H7 (cell line): Measurements from ENCODE around the gene FANCE. TPM values are rescaled to one million over a fixed set of nuclear protein-coding genes. Genes with fewer than 3 reads are reported as not detected.

Experiments used
- DNase-seq: peaks from one replicate; pipeline ENCODE4 v3.0.0; 2012
- H3K27me3 ChIP-seq: 2 replicates; pipeline ENCODE4 v1.6.0; 2011; ENCODE audit warnings: mild to moderate bottlenecking, low read length; ENCODE audit not compliant: control insufficient read depth, insufficient read depth
- H3K36me3 ChIP-seq: replicated peaks from 2 replicates; pipeline ENCODE4 v1.5.1; 2011; ENCODE audit warnings: low read length; ENCODE audit not compliant: control insufficient read depth, insufficient read depth
- H3K4me3 ChIP-seq: 2 replicates; pipeline ENCODE4 v1.5.1; 2011; ENCODE audit warnings: low read depth, mild to moderate bottlenecking, control low read depth, low read length, moderate library complexity; ENCODE audit not compliant: insufficient read depth
- total RNA-seq: library from RNA; depleted of rRNA; stranded (reverse); fragments of >200 nt; shearing (Covaris generic); gene quantifications from 2 replicates; pipeline ENCODE4 v1.2.3, GENCODE V29; 2014

Gene FANCE
- total RNA-seq, 1 experiment from 2014 or later = 18.7 TPM

DNA sequence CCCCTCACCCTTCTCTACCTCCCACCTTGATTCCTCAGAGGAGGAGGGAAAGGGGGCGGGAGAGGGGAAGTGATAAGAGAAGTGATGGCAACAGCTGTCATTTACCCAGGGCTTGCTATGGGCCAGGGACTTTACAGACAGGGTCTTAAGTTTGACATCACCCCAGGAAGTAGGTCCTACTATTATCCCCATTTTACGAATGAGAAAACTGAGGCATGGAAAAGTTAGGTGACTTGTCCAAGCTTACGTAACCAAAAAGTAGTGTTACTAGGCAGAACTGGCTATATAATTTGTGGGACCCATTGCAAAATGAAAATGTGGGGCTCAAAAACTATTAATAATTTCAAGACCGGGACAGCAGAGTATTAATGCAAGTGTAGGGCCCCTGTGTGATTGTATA, 10.5 kb upstream of the FANCE start:
- Histone ChIP-seq H3K27me3 (no peaks in the 10 kb centered on the region), H3K4me3 (no peak overlapping the region), H3K36me3 (no peaks in the 10 kb centered on the region)
- DNase-seq = no peak

DNA sequence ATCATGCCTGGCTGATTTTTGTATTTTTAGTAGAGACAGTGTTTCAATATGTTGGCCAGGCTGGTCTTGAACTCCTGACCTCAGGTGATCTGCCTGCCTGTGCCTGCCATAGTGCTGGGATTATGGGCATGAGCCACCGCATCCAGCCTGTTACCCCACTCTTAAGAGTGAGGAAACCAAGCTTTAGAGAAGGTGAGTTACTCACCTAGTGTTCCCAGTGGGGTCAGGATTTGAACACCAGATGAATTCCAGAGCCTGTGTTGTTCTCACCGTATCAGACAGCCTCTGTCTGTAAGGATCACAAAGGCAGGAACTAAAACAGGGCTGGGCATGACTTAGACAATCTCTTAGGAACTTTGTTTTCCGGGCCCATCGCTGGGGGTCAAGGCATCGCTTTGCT, 9.4 kb upstream of the FANCE start:
- no peak for DNase-seq
- Histone ChIP-seq H3K27me3 (no peaks in the 10 kb centered on the region), H3K4me3 (no peak overlapping the region), H3K36me3 (no peaks in the 10 kb centered on the region)

DNA sequence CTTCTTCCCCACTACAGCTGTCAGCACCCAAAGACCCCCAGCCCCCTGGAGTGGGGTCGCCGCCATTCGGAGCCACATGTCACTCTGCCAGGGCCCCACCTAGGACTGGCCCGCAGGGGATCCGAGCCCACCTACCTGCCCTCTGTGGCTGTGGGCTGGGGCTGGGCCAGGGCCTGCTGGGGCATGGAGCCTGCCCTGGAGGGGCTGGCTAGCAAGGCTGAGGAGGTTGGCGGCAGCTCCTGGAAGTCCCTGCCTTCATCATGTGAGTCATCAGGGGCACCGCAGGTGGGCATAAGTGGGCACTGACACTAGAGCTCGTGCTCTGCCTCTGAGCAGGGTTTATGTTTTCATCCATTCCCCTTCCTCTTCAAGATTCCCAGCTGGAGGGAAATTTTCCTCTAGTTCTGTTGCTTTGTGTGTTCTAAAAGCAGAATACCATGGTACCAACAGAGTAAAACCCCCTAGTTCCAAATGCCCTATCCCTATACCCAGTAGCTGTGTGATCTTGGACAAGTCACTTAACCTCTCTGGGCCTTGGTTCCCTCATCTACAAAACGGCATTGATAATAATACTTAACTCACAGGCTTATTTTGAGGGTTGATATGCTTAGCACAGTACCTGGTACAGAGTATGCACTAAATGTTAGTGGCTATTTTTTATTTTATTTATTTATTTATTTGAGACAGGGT, 8.7 kb upstream of the FANCE start:
- no peaks in the 10 kb centered on the region for H3K36me3 ChIP-seq
- no peak for DNase-seq
- no peaks in the 10 kb centered on the region for H3K27me3 ChIP-seq
- H3K4me3 ChIP-seq = no peak overlapping the region

DNA sequence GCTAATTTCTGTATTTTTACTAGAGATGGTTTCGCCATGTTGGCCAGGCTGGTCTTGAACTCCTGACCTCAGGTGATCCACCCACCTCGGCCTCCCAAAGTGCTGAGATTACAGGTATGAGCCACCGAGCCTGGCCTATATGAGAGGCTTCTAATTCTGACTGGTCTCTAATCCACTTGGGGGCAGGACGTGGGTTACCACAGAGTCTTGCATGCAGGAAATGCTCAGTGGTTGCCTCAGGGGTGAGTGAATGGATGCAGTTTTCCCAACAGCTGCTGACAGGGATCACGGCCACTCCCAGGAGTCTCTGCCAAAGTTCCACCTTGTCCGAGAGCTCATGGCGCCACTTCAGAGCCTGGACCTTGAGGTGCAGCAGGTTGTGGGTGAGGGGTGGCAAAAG, 6.4 kb upstream of the FANCE start:
- H3K4me3 ChIP-seq = no peak overlapping the region
- DNase-seq = no peak
- no peaks in the 10 kb centered on the region for H3K36me3 ChIP-seq
- H3K27me3 ChIP-seq = no peaks in the 10 kb centered on the region

DNA sequence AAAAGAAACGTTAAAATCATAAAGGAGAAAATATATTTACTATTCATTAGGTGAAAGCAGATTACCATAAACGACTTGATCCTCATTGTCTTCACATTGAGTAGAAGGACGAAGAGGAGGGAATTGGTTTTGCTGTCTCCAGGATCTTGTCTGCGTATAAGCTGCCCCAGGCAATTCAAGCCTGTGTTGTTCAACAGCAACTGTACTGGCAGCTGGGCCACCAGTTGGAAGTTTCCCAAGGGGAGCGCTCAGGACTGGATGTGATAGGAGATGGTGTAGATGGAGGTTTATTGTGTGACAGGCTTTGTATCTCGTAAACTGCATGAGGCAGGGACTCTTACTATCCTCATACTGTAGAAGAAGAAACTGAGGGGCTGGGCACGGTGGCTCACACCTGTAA, 3.9 kb upstream of the FANCE start:
- Histone ChIP-seq H3K36me3 (no peaks in the 10 kb centered on the region), H3K4me3 (no peak overlapping the region), H3K27me3 (peaks cover 2% of the 10 kb centered on the region)
- no peak for DNase-seq

DNA sequence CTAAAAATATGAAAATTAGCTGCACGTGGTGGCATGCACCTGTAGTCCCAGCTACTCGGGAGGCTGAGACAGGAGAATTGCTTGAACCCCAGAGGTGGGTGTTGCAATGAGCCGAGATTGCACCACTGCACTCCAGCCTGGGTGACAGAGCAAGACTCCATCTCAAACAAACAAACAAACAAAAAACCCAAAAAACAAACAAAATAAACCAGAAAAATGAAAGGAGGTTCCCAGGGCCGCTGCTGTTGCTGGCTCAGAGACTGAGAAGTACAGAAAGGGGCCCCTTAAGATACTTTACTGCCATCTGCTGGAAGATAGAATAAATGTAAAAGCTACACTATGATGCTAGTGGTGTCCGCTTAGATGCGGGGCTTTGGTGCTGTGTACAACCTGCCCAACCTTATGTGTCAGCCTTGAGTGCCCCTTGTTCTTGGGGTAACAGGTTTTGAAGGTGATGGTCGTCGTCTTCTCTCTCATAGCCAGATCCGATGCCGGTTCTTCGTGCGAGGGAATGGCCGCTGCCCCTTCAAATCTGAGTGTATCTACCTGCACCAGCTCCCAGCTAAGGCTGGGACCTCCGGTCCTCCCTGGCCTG, 2.8 kb upstream of the FANCE start:
- Histone ChIP-seq H3K27me3 (peaks cover 2% of the 10 kb centered on the region), H3K36me3 (no peaks in the 10 kb centered on the region), H3K4me3 (no peak overlapping the region)
- DNase-seq = peak; percentile 87

DNA sequence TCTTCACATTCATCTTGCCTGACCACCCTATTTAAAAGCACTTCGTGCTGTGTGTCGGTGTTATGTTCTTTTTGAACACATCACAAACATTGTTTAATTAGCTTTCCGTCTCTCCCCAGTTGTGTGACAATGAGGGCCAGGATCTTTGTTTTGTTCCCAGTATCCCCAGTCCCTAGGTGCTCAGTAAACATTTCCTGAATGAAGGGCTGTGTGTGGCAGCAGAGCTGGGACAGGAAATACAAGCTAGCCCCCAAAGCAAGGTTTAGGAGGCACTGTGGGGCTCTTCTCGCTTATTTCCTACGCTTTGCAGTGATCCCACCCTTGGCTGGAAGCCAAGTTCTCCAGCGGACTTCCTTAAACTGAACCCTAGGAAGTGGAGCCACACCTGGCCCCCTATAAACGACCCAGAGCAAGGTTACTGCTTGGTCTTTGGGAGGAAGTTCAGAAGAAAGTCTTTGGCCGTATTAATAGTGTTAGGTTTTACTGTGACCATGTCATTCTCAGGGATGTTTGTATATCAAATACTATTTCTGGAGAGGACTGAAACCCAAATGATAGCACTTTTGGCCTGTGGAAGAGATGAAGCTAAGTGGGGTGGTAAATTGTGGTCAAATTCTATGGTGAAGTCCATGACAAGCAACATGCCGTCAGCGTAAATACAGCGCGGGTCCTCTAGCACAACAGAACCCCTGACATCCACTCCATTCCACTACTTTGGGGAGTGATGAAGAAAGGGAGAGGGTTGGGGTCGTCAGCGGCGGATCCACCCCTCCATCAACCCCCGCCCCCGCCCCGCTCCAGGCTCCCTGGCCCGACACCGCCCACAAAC, 570 bp upstream of the FANCE start:
- Histone ChIP-seq H3K36me3 (no peaks in the 10 kb centered on the region; the same call in 1 of the 2 replicates), H3K4me3 (peak overlapping the region; percentile 19; the same call in 1 of the 2 replicates), H3K27me3 (peaks cover 2% of the 10 kb centered on the region)
- DNase-seq = no peak

DNA sequence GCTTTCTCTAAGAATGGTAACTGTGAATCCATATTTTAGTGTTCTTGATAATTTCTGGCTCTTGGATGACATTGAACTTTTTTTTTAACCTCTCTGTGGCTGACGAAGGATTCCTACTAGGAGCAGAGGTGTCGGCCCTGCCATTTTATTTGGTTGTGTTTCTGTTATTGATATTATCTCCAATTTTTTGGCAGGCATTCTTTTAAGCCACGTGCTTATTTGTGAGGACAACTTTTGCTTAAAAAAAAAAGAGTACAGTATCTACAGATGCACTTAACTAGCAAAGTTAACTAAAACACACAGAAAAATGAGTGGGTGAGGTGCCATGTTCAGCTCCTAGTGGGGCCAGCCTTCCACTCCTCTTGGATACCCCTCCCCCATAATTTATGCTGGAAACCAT, 1.1 kb downstream of the FANCE start:
- Histone ChIP-seq H3K27me3 (peaks cover 2% of the 10 kb centered on the region), H3K4me3 (no peak overlapping the region), H3K36me3 (no peaks in the 10 kb centered on the region; the same call in 1 of the 2 replicates)
- no peak for DNase-seq

DNA sequence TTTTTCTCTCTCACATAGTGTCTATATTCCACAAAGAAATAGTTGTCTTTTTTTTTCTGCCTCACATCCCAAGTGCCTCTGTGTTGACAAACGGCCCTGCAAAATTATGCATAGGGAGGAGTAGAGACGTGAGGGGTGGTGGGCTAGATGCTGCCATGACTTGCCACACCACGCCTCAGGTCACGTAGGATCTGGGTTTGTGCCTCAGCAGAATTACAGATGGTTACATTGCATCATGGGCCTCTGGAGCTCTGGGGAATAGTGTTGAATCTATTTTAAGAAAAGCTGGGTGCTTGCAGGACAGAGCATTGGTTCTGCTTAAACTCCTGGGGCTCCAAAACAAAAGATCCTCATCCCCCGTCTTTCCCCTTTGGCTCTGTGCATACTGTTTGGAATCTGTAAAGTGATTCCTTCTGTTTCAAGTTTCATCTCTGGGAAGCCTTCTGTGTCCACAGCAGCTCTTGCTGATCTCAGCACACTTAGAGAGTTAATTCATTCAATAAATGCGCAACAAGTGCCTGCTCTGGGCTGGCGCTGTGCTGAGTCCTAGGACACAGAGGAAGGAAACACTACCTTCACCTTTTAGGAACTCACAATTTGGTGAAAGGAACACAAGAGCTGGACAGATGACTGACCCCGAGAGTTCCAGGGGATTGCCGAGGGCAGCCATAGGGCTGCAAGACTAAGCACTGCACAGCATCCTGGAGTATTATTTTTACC, 2.4 kb downstream of the FANCE start:
- Histone ChIP-seq H3K27me3 (peaks cover 2% of the 10 kb centered on the region), H3K4me3 (no peak overlapping the region), H3K36me3 (peaks cover 3% of the 10 kb centered on the region)
- DNase-seq = no peak

DNA sequence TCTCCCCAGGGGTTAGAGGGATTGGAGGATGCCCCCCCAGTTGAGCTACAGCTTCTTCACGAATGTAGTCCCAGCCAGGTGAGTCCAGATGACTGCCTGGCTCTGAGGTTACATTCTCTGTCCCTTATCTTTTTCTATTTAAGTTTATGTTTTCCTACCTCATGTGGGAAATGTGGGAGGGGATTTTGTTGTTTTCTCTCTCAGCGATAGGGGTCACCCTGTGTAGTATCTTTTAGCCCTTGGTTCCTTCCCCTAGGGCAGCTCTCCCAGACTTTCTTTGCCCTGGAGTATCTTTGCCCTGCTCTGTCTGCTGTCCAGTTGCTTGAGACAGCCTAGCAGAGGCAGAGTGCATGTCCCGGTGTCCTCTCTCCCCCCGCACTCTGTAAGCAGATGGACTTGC, 5.8 kb downstream of the FANCE start:
- no peak overlapping the region for H3K4me3 ChIP-seq
- no peak for DNase-seq
- H3K36me3 ChIP-seq = peaks cover 9% of the 10 kb centered on the region
- no peaks in the 10 kb centered on the region; the same call in 1 of the 2 replicates for H3K27me3 ChIP-seq

DNA sequence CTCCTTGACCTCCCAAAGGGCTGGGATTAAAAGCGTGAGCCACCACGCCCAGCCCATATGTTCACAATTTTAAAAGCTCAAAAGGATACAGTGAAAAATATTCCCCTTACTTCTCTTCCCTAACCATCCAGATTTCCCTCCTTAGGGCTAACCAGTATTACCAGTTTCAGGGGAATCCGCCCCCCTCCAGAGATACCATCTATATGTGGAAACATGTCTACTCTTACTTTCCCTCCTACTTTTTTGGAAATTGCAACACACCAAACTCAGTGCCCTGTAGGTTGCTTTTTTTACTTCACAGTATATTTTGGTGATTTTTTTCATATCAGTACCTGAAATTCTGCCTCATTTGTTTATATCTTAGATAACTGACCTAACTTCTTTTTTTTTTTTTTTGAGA, 9.1 kb downstream of the FANCE start:
- no peaks in the 10 kb centered on the region for H3K27me3 ChIP-seq
- DNase-seq = no peak
- peaks cover 10% of the 10 kb centered on the region for H3K36me3 ChIP-seq
- no peak overlapping the region for H3K4me3 ChIP-seq

DNA sequence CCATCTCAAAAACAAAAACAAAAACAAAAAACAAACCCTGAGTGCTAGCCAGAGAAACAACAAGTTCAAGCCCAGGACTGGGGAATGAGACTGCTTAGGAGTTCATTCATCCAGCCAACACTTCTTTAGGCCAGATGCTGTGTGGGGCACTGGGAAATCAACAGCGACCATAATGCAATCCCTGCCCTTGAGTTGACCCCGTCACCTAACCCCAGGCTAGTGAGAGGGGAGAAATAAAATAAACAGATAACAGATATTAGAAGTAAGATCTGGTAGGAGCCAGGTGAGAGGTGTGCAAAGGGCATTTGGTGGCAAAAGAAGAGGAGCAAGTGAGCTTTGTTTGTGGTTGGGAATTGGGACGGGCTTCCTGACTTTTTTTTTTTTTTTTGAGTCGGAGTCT, 11.2 kb downstream of the FANCE start:
- DNase-seq = no peak
- Histone ChIP-seq H3K27me3 (no peaks in the 10 kb centered on the region), H3K36me3 (peaks cover 13% of the 10 kb centered on the region), H3K4me3 (no peak overlapping the region)

DNA sequence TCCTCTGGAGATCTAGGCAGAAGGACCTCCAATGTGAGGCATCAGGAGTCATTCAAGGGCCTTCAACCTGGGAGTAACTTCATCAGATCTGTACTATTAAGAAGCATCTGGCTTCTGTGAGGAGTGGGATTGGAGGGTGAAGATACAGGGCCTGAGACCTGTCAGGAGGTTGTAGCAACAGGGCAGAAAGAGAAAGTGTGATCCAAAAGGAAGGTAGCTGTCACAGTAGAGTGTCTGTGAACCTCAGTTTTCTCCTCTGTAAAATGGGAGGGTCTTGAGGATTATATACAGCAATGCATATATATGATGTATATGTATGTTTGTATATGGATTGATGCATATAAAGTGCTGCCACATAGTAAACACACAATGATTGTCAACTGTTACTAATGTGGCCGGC, 13.5 kb downstream of the FANCE start:
- Histone ChIP-seq H3K27me3 (no peaks in the 10 kb centered on the region), H3K36me3 (peaks cover 19% of the 10 kb centered on the region), H3K4me3 (no peak overlapping the region)
- DNase-seq = no peak

DNA sequence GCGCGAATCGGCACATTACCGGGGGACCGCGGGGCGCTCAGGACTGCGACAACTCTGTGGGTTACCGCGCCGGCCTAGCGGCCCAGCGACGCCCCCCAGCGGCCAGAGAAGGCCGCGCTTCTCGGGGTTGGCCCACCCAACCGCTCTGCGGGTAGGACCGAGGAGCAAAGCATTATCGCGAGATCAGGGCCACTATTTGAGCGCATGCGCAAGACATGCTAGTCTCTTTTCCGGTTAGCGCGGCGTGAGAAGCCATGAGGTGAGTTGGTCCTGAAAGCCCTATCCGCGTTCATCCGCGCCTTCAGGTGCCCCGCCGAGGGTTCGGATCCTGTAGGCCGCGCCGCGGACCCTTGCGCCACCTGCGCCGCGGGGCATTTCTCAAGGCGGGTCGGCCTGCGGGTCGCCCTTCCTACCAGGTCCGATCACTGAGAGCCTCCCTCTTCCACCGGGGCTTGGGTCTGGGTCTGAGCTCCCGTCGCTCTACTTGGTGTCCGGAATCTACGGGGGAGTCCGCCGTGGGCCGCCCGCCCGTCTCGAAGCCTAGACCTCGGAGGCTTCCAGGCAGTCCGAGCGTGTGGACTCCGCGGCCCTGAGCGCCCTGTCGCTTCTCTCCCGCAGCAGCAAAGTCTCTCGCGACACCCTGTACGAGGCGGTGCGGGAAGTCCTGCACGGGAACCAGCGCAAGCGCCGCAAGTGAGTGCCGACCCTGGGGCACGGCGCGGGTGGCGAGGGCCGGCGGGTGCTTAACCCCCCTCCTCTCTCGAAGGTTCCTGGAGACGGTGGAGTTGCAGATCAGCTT, 16.2 kb downstream of the FANCE start, which contains the start of gene RPL10A:
RPL10A (plus strand) TSS at position 221 of the 799 bp plus-strand sequence; CDS start at position 255, 34 bp downstream.
- DNase-seq = peak; percentile 98
- Histone ChIP-seq H3K36me3 (peaks cover 32% of the 10 kb centered on the region), H3K27me3 (no peaks in the 10 kb centered on the region), H3K4me3 (peak within 1 kb of the TSS; percentile 100)
